Measurements from ENCODE around the gene SFN. TPM values are rescaled to one million over a fixed set of nuclear protein-coding genes. Genes with fewer than 3 reads are reported as not detected.

Gene SFN
- total RNA-seq, 4 donors from 2014 or later = 755 to 1,044 (median 948) TPM

- TF ChIP-seq CTCF (IDR thresholded peaks at IDR 0.05) (no peak), POLR2A (IDR thresholded peaks at IDR 0.05) (no peak)
- intact Hi-C loops (cut with DNase I; ENCODE audit: low total_unique reads) = no loop called here
- DNase-seq (ENCODE audit: low spot score in 2 of 2) = peak; percentile 72 to 90
- no peak overlapping the region for H3K4me3 ChIP-seq (ENCODE audit: low read depth, poor library complexity, severe bottlenecking)
- 53 to 62% methylated on average over 5 of the region's 5 CpGs for WGBS, 2 donors
These were observed 8.0 kb upstream of the SFN start for GRCh38 chr1:26854906-26855305.

- H3K4me3 ChIP-seq (ENCODE audit: low read depth, poor library complexity, severe bottlenecking) = no peak overlapping the region
- TF ChIP-seq POLR2A (IDR thresholded peaks at IDR 0.05) (no peak), CTCF (IDR thresholded peaks at IDR 0.05) (no peak)
- intact Hi-C loops (cut with DNase I; ENCODE audit: low total_unique reads) = no loop called here
- DNase-seq (ENCODE audit: low spot score in 2 of 2) = no peak
- WGBS, 2 donors = 77 to 87% methylated on average over 4 of the region's 4 CpGs
These were observed 7.3 kb upstream of the SFN start for GRCh38 chr1:26855636-26856035.

GRCh38 chr1:26856181-26856580, 6.8 kb upstream of the SFN start:
- no peak overlapping the region for H3K4me3 ChIP-seq (ENCODE audit: low read depth, poor library complexity, severe bottlenecking)
- 71 to 78% methylated on average over 11 of the region's 11 CpGs for WGBS, 2 donors
- DNase-seq (ENCODE audit: low spot score in 2 of 2) = no peak
- TF ChIP-seq POLR2A (IDR thresholded peaks at IDR 0.05) = no peak
- no peak for TF ChIP-seq CTCF (IDR thresholded peaks at IDR 0.05)
- intact Hi-C loops (cut with DNase I; ENCODE audit: low total_unique reads) = no loop called here

- no peak for DNase-seq (ENCODE audit: low spot score in 2 of 2)
- no peak overlapping the region for H3K4me3 ChIP-seq (ENCODE audit: low read depth, poor library complexity, severe bottlenecking)
- WGBS, 2 donors = 58 to 60% methylated on average over 21 of the region's 21 CpGs
- intact Hi-C loops (cut with DNase I; ENCODE audit: low total_unique reads) = no loop called here
- no peak for TF ChIP-seq CTCF (IDR thresholded peaks at IDR 0.05)
- TF ChIP-seq POLR2A (IDR thresholded peaks at IDR 0.05) = no peak
These were observed 6.1 kb upstream of the SFN start for GRCh38 chr1:26856604-26857469.

- intact Hi-C loops (cut with DNase I; ENCODE audit: low total_unique reads) = no loop called here
- no peak for DNase-seq (ENCODE audit: low spot score in 2 of 2)
- H3K4me3 ChIP-seq (ENCODE audit: low read depth, poor library complexity, severe bottlenecking) = no peak overlapping the region
- TF ChIP-seq POLR2A (IDR thresholded peaks at IDR 0.05) (no peak), CTCF (IDR thresholded peaks at IDR 0.05) (no peak)
- WGBS, 2 donors = 60 to 64% methylated on average over 8 of the region's 8 CpGs
These were observed 5.4 kb upstream of the SFN start for GRCh38 chr1:26857473-26858060.

Measured in lower leg skin (tissue), 4 donors.